ENCODE measurements around the gene ZEB2.

Gene ZEB2

DNA sequence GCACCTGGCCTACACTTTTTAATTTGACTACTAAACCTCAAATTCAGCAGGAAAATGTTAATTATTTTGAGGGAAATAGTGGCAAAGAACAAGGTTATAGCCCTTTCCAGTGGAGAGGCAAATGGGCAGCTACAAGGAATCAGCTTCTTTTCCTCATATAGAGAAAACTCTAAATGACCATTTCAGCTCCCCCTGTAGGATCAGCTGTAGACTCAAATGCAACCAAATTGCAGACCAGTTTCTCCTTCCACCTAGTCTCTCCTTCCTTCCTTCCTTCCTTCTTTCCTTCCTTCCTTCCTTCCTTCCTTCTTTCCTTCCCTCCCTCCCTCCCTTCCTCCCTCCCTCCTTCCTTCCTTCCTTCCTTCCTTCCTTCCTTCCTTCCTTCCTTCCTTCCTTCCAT lies 158.2 kb downstream of the ZEB2 start:
- H3K79me1 ChIP-seq (ENCODE audit: low read length) = peaks cover 24% of the 10 kb centered on the region
- no peak overlapping the region for H3K23ac ChIP-seq (ENCODE audit: low read length)

DNA sequence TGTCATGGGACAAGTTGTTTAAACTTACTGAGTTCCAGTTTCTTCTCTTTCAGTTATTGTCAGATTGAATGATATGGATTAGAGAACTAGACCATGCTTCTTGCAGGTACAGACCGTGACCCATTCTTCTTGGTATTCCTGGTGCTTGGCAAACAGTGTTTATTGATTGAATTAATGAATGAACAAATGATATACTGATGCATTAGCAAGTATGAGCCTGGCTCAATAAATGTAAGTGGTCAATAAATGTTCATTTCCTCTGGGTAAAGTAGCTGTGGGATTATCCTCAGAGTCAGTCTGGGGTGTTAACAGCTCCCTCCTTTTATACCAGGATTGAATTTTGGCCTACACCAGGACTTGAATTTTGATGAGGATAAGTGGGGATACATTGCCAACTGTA lies 160.2 kb downstream of the ZEB2 start:
- Histone ChIP-seq H3K27ac (ENCODE audit: low read depth, low read length) (no peak overlapping the region), H2AK5ac (ENCODE audit: low read length) (no peak overlapping the region), H3K4me2 (ENCODE audit: low read length) (no peak overlapping the region), H2BK12ac (ENCODE audit: low read length) (peak overlapping the region; percentile 24), H3K9me3 (ENCODE audit: insufficient read depth, low read depth, low read length) (no peaks in the 10 kb centered on the region), H3K4me3 (ENCODE audit: low read depth, low read length) (no peak overlapping the region), H3K23ac (ENCODE audit: low read length) (no peak overlapping the region), H4K12ac (ENCODE audit: low read depth, low read length) (no peak overlapping the region), H3K27me3 (ENCODE audit: insufficient read depth, low read length) (no peaks in the 10 kb centered on the region), H2AFZ (ENCODE audit: insufficient read depth, low read length, poor library complexity) (no peak overlapping the region), H3K4ac (ENCODE audit: low read depth, low read length) (no peak overlapping the region), H3K79me1 (ENCODE audit: low read length) (peaks cover 27% of the 10 kb centered on the region), H3K9ac (ENCODE audit: low read length) (no peak overlapping the region), H4K91ac (ENCODE audit: low read depth, low read length) (no peak overlapping the region), H4K8ac (ENCODE audit: low read depth, low read length) (no peak overlapping the region), H2BK5ac (ENCODE audit: low read depth, low read length, poor library complexity) (no peak overlapping the region), H3K18ac (ENCODE audit: low read length) (no peak overlapping the region), H3K79me2 (ENCODE audit: control insufficient read depth, insufficient read depth, low read length, poor library complexity) (peaks cover 4% of the 10 kb centered on the region), H3K14ac (ENCODE audit: low read length) (no peak overlapping the region), H3K4me1 (ENCODE audit: control insufficient read depth in 1 of 2, insufficient read depth in 2 of 2, low read length in 2 of 2) (peaks cover 14 to 16% of the 10 kb centered on the region in 2 experiments), H2BK120ac (ENCODE audit: insufficient read depth, low read length, poor library complexity) (no peak overlapping the region), H3K36me3 (ENCODE audit: control insufficient read depth in 1 of 2, insufficient read depth in 2 of 2, low read length in 2 of 2) (no peaks in the 10 kb centered on the region)
- no CpG with 5 or more reads among the region's 1 CpG for WGBS (ENCODE audit: extremely low coverage, insufficient coverage, insufficient read length)
- DNase-seq = no peak

More for the DNA sequence above, 158.2 kb downstream of the ZEB2 start:
- Histone ChIP-seq H3K27ac (ENCODE audit: low read depth, low read length) (no peak overlapping the region), H3K18ac (ENCODE audit: low read length) (no peak overlapping the region), H3K4me2 (ENCODE audit: low read length) (no peak overlapping the region), H2BK5ac (ENCODE audit: low read depth, low read length, poor library complexity) (peak overlapping the region; percentile 63), H3K79me2 (ENCODE audit: control insufficient read depth, insufficient read depth, low read length, poor library complexity) (no peaks in the 10 kb centered on the region), H3K36me3 (ENCODE audit: control insufficient read depth in 1 of 2, insufficient read depth in 2 of 2, low read length in 2 of 2) (no peaks in the 10 kb centered on the region), H3K4ac (ENCODE audit: low read depth, low read length) (no peak overlapping the region), H3K9me3 (ENCODE audit: insufficient read depth, low read depth, low read length) (no peaks in the 10 kb centered on the region), H2AFZ (ENCODE audit: insufficient read depth, low read length, poor library complexity) (no peak overlapping the region), H3K9ac (ENCODE audit: low read length) (no peak overlapping the region), H3K27me3 (ENCODE audit: insufficient read depth, low read length) (no peaks in the 10 kb centered on the region), H3K4me3 (ENCODE audit: low read depth, low read length) (no peak overlapping the region), H4K12ac (ENCODE audit: low read depth, low read length) (no peak overlapping the region), H3K4me1 (ENCODE audit: control insufficient read depth in 1 of 2, insufficient read depth in 2 of 2, low read length in 2 of 2) (peaks cover 7 to 18% of the 10 kb centered on the region in 2 experiments), H2AK5ac (ENCODE audit: low read length) (peak overlapping the region; percentile 70), H3K14ac (ENCODE audit: low read length) (peak overlapping the region; percentile 60), H2BK120ac (ENCODE audit: insufficient read depth, low read length, poor library complexity) (peak overlapping the region; percentile 80), H4K91ac (ENCODE audit: low read depth, low read length) (peak overlapping the region; percentile 76), H2BK12ac (ENCODE audit: low read length) (peak overlapping the region; percentile 85), H4K8ac (ENCODE audit: low read depth, low read length) (peak overlapping the region; percentile 73)
- DNase-seq = no peak

DNA sequence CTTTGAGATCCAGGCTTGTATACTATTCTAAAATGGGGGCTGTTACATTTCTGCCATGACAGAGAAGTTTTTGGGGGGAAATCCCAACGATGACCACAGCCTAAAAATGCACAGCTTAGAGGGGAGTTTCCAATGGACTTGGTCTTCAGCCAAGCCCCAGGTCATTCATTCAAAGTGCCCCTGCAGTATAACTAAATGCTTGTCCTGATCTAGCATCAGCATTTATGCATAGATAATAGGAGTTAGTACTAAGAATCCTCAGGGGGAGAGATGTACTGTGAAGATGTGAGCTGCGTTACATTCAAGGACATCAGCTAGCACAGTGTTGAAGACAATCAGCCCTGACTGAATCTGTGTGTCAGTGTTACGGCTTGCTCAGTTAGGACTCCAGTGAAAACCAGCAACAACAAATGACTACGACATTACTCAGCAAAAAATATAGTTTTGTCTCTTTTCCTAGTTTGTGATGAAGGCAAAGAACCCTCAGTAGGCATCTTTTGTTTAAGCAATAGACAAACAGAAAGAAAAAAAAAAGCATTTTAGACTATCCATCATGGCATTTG lies 160.9 kb downstream of the ZEB2 start:
- Histone ChIP-seq H3K27ac (ENCODE audit: low read depth, low read length) (peak overlapping the region; percentile 45), H3K4me2 (ENCODE audit: low read length) (no peak overlapping the region), H3K79me2 (ENCODE audit: control insufficient read depth, insufficient read depth, low read length, poor library complexity) (peaks cover 4% of the 10 kb centered on the region), H3K9ac (ENCODE audit: low read length) (no peak overlapping the region), H3K4me3 (ENCODE audit: low read depth, low read length) (no peak overlapping the region), H4K91ac (ENCODE audit: low read depth, low read length) (peak overlapping the region; percentile 6), H3K36me3 (ENCODE audit: control insufficient read depth in 1 of 2, insufficient read depth in 2 of 2, low read length in 2 of 2) (no peaks in the 10 kb centered on the region), H2AK5ac (ENCODE audit: low read length) (no peak overlapping the region), H4K8ac (ENCODE audit: low read depth, low read length) (no peak overlapping the region), H3K27me3 (ENCODE audit: insufficient read depth, low read length) (no peaks in the 10 kb centered on the region), H2AFZ (ENCODE audit: insufficient read depth, low read length, poor library complexity) (no peak overlapping the region), H3K23ac (ENCODE audit: low read length) (no peak overlapping the region), H2BK12ac (ENCODE audit: low read length) (no peak overlapping the region), H3K18ac (ENCODE audit: low read length) (no peak overlapping the region), H2BK5ac (ENCODE audit: low read depth, low read length, poor library complexity) (no peak overlapping the region), H3K14ac (ENCODE audit: low read length) (no peak overlapping the region), H3K79me1 (ENCODE audit: low read length) (peaks cover 23% of the 10 kb centered on the region), H3K4ac (ENCODE audit: low read depth, low read length) (no peak overlapping the region), H3K4me1 (ENCODE audit: control insufficient read depth in 1 of 2, insufficient read depth in 2 of 2, low read length in 2 of 2) (peaks cover 10 to 14% of the 10 kb centered on the region in 2 experiments), H3K9me3 (ENCODE audit: insufficient read depth, low read depth, low read length) (no peaks in the 10 kb centered on the region), H2BK120ac (ENCODE audit: insufficient read depth, low read length, poor library complexity) (peak overlapping the region; percentile 2), H4K12ac (ENCODE audit: low read depth, low read length) (no peak overlapping the region)
- no CpG with 5 or more reads among the region's 4 CpGs for WGBS (ENCODE audit: extremely low coverage, insufficient coverage, insufficient read length)
- peak; percentile 21 to 49 for DNase-seq

DNA sequence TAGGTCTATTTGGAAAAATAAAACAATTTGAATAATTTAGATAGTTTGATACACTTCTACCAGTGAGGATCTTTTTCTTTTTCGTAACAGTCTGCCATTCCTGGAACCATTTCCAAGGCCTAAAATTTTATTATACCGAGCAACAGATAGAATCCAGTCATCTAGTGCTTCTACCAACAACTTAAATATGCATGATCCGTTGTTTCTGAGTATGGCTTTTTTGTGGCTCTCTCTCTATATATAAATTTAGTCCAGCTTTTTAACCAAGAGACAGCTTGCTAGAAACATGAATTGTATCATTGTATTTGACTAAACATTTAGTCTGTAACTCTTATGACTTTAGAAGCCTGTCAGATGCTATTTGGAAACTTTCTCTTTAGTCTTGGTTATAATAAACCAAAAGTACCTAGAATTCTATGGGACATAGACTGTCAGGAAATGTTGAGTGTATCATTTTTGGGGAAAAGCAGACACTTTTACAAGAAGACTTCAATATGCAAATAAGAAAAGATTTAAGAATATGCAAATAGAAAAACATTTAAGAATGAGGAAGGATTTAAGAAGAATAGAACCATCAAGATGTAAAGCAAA lies 161.4 kb downstream of the ZEB2 start:
- H3K23ac ChIP-seq (ENCODE audit: low read length) = no peak overlapping the region
- H3K27ac ChIP-seq (ENCODE audit: low read depth, low read length) = peak overlapping the region; percentile 84
- H3K4me1 ChIP-seq (ENCODE audit: control insufficient read depth in 1 of 2, insufficient read depth in 2 of 2, low read length in 2 of 2) = peaks cover 10 to 11% of the 10 kb centered on the region in 2 experiments
- H3K9me3 ChIP-seq (ENCODE audit: insufficient read depth, low read depth, low read length) = no peaks in the 10 kb centered on the region
- H4K8ac ChIP-seq (ENCODE audit: low read depth, low read length) = no peak overlapping the region
- peaks cover 19% of the 10 kb centered on the region for H3K79me1 ChIP-seq (ENCODE audit: low read length)
- no peak overlapping the region for H2BK120ac ChIP-seq (ENCODE audit: insufficient read depth, low read length, poor library complexity)
- H4K12ac ChIP-seq (ENCODE audit: low read depth, low read length) = no peak overlapping the region
- DNase-seq = no peak
- no peak overlapping the region for H3K9ac ChIP-seq (ENCODE audit: low read length)
- no peak overlapping the region for H3K14ac ChIP-seq (ENCODE audit: low read length)
- H3K4ac ChIP-seq (ENCODE audit: low read depth, low read length) = no peak overlapping the region
- no peak overlapping the region for H2AK5ac ChIP-seq (ENCODE audit: low read length)
- H3K27me3 ChIP-seq (ENCODE audit: insufficient read depth, low read length) = no peaks in the 10 kb centered on the region
- no peak overlapping the region for H3K4me3 ChIP-seq (ENCODE audit: low read depth, low read length)
- no peak overlapping the region for H3K4me2 ChIP-seq (ENCODE audit: low read length)
- WGBS (ENCODE audit: extremely low coverage, insufficient coverage, insufficient read length) = no CpG with 5 or more reads among the region's 3 CpGs
- H3K79me2 ChIP-seq (ENCODE audit: control insufficient read depth, insufficient read depth, low read length, poor library complexity) = peaks cover 4% of the 10 kb centered on the region
- H2BK12ac ChIP-seq (ENCODE audit: low read length) = no peak overlapping the region
- no peak overlapping the region for H4K91ac ChIP-seq (ENCODE audit: low read depth, low read length)
- no peaks in the 10 kb centered on the region for H3K36me3 ChIP-seq (ENCODE audit: control insufficient read depth in 1 of 2, insufficient read depth in 2 of 2, low read length in 2 of 2)
- no peak overlapping the region for H2AFZ ChIP-seq (ENCODE audit: insufficient read depth, low read length, poor library complexity)
- H3K18ac ChIP-seq (ENCODE audit: low read length) = no peak overlapping the region
- H2BK5ac ChIP-seq (ENCODE audit: low read depth, low read length, poor library complexity) = no peak overlapping the region
